H1 (cell line): ENCODE results near the gene F8.

Experiments used
- EZH2 ChIP-seq: fragments of 200-600 bp; sonication (generic); IDR thresholded peaks from 2 replicates; pipeline ENCODE4 v1.7.1; 2012; ENCODE audit warnings: low read depth, mild to moderate bottlenecking, moderate library complexity, low read length, inconsistent platforms; ENCODE audit not compliant: severe bottlenecking
- POLR2AphosphoS5 ChIP-seq: IDR thresholded peaks from 2 replicates; pipeline ENCODE4 v1.6.1; 2011; ENCODE audit warnings: low read depth, low read length
- SIX5 ChIP-seq: IDR thresholded peaks from 2 replicates; pipeline ENCODE4 v1.6.1; 2011; ENCODE audit warnings: mild to moderate bottlenecking, low read depth, low read length
- TEAD4 ChIP-seq: IDR thresholded peaks from 2 replicates; pipeline ENCODE4 v1.6.1; 2012; ENCODE audit warnings: low read depth, low read length, inconsistent platforms, mixed read lengths
- YY1 ChIP-seq: IDR thresholded peaks from 2 replicates; pipeline ENCODE4 v1.6.1; 2011; ENCODE audit warnings: low read depth, mild to moderate bottlenecking, low read length
- TF ChIP-seq, protein P1 (sequence below): IDR thresholded peaks from 2 replicates; pipeline ENCODE4 v1.6.1; 2011; ENCODE audit warnings: low read depth, mild to moderate bottlenecking, low read length; ENCODE audit not compliant: insufficient read depth
- TF ChIP-seq, protein P2 (sequence below): IDR thresholded peaks from 2 replicates; pipeline ENCODE4 v1.6.1; 2011; ENCODE audit warnings: low read length, improper control_type of control experiment
- TF ChIP-seq, protein P3 (sequence below), 3 experiments: IDR thresholded peaks; 1 replicate in 2 of 3; 2 replicates in 1 of 3; pipeline versions ENCODE4 v1.5.1 to v1.6.1; 2011; ENCODE audit warnings: low read length in 3 of 3, mild to moderate bottlenecking in 3 of 3, inconsistent platforms in 2 of 3, low read depth in 1 of 3, moderate library complexity in 1 of 3; ENCODE audit not compliant: insufficient read depth in 1 of 3; ENCODE audit errors: control extremely low read depth in 1 of 3
- TF ChIP-seq, protein P4 (sequence below): IDR thresholded peaks from 2 replicates; pipeline ENCODE4 v1.6.1; 2012; ENCODE audit warnings: inconsistent platforms
- TF ChIP-seq, protein P5 (sequence below): fragments of 300-600 bp; sonication (generic); IDR thresholded peaks from 2 replicates; pipeline ENCODE4 v1.7.1; 2012; ENCODE audit warnings: low read length, moderate library complexity, mild to moderate bottlenecking, inconsistent platforms; ENCODE audit not compliant: insufficient replicate concordance

DNA sequence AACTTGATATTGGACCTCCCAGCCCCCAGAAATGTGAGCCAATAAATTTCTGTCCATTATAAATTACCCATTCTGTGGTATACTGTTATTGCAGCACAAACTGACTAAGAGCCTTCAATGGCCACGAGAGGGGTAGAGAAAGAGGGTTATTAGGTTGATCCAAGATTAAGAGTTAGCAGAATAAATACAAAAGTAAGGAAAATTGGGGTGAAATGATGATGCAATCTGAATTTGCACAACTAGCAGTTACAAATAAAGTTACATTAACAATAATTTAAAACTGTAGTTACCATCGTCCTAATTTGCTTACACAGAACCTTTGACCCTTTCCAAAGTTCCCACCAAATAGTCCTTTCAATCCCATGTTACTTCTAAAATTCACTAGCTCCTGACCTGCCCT lies 54.2 kb downstream of the F8 start:
- TF ChIP-seq, protein P1, sequence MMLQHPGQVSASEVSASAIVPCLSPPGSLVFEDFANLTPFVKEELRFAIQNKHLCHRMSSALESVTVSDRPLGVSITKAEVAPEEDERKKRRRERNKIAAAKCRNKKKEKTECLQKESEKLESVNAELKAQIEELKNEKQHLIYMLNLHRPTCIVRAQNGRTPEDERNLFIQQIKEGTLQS = no peak
- TF ChIP-seq, protein P2, sequence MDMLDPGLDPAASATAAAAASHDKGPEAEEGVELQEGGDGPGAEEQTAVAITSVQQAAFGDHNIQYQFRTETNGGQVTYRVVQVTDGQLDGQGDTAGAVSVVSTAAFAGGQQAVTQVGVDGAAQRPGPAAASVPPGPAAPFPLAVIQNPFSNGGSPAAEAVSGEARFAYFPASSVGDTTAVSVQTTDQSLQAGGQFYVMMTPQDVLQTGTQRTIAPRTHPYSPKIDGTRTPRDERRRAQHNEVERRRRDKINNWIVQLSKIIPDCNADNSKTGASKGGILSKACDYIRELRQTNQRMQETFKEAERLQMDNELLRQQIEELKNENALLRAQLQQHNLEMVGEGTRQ = no peak
- TF ChIP-seq POLR2AphosphoS5 = no peak
- TF ChIP-seq, protein P3, sequence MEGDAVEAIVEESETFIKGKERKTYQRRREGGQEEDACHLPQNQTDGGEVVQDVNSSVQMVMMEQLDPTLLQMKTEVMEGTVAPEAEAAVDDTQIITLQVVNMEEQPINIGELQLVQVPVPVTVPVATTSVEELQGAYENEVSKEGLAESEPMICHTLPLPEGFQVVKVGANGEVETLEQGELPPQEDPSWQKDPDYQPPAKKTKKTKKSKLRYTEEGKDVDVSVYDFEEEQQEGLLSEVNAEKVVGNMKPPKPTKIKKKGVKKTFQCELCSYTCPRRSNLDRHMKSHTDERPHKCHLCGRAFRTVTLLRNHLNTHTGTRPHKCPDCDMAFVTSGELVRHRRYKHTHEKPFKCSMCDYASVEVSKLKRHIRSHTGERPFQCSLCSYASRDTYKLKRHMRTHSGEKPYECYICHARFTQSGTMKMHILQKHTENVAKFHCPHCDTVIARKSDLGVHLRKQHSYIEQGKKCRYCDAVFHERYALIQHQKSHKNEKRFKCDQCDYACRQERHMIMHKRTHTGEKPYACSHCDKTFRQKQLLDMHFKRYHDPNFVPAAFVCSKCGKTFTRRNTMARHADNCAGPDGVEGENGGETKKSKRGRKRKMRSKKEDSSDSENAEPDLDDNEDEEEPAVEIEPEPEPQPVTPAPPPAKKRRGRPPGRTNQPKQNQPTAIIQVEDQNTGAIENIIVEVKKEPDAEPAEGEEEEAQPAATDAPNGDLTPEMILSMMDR (IDR thresholded peaks at IDR 0.05; ENCODE audit: control extremely low read depth in 1 of 3, insufficient read depth in 1 of 3, low read depth in 1 of 3, low read length in 3 of 3) = no peak
- no peak for TF ChIP-seq YY1
- TF ChIP-seq, protein P4, sequence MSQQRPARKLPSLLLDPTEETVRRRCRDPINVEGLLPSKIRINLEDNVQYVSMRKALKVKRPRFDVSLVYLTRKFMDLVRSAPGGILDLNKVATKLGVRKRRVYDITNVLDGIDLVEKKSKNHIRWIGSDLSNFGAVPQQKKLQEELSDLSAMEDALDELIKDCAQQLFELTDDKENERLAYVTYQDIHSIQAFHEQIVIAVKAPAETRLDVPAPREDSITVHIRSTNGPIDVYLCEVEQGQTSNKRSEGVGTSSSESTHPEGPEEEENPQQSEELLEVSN = no peak
- TF ChIP-seq, protein P5, sequence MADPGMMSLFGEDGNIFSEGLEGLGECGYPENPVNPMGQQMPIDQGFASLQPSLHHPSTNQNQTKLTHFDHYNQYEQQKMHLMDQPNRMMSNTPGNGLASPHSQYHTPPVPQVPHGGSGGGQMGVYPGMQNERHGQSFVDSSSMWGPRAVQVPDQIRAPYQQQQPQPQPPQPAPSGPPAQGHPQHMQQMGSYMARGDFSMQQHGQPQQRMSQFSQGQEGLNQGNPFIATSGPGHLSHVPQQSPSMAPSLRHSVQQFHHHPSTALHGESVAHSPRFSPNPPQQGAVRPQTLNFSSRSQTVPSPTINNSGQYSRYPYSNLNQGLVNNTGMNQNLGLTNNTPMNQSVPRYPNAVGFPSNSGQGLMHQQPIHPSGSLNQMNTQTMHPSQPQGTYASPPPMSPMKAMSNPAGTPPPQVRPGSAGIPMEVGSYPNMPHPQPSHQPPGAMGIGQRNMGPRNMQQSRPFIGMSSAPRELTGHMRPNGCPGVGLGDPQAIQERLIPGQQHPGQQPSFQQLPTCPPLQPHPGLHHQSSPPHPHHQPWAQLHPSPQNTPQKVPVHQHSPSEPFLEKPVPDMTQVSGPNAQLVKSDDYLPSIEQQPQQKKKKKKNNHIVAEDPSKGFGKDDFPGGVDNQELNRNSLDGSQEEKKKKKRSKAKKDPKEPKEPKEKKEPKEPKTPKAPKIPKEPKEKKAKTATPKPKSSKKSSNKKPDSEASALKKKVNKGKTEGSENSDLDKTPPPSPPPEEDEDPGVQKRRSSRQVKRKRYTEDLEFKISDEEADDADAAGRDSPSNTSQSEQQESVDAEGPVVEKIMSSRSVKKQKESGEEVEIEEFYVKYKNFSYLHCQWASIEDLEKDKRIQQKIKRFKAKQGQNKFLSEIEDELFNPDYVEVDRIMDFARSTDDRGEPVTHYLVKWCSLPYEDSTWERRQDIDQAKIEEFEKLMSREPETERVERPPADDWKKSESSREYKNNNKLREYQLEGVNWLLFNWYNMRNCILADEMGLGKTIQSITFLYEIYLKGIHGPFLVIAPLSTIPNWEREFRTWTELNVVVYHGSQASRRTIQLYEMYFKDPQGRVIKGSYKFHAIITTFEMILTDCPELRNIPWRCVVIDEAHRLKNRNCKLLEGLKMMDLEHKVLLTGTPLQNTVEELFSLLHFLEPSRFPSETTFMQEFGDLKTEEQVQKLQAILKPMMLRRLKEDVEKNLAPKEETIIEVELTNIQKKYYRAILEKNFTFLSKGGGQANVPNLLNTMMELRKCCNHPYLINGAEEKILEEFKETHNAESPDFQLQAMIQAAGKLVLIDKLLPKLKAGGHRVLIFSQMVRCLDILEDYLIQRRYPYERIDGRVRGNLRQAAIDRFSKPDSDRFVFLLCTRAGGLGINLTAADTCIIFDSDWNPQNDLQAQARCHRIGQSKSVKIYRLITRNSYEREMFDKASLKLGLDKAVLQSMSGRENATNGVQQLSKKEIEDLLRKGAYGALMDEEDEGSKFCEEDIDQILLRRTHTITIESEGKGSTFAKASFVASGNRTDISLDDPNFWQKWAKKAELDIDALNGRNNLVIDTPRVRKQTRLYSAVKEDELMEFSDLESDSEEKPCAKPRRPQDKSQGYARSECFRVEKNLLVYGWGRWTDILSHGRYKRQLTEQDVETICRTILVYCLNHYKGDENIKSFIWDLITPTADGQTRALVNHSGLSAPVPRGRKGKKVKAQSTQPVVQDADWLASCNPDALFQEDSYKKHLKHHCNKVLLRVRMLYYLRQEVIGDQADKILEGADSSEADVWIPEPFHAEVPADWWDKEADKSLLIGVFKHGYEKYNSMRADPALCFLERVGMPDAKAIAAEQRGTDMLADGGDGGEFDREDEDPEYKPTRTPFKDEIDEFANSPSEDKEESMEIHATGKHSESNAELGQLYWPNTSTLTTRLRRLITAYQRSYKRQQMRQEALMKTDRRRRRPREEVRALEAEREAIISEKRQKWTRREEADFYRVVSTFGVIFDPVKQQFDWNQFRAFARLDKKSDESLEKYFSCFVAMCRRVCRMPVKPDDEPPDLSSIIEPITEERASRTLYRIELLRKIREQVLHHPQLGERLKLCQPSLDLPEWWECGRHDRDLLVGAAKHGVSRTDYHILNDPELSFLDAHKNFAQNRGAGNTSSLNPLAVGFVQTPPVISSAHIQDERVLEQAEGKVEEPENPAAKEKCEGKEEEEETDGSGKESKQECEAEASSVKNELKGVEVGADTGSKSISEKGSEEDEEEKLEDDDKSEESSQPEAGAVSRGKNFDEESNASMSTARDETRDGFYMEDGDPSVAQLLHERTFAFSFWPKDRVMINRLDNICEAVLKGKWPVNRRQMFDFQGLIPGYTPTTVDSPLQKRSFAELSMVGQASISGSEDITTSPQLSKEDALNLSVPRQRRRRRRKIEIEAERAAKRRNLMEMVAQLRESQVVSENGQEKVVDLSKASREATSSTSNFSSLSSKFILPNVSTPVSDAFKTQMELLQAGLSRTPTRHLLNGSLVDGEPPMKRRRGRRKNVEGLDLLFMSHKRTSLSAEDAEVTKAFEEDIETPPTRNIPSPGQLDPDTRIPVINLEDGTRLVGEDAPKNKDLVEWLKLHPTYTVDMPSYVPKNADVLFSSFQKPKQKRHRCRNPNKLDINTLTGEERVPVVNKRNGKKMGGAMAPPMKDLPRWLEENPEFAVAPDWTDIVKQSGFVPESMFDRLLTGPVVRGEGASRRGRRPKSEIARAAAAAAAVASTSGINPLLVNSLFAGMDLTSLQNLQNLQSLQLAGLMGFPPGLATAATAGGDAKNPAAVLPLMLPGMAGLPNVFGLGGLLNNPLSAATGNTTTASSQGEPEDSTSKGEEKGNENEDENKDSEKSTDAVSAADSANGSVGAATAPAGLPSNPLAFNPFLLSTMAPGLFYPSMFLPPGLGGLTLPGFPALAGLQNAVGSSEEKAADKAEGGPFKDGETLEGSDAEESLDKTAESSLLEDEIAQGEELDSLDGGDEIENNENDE = no peak
- TF ChIP-seq TEAD4 = no peak
- no peak for TF ChIP-seq EZH2
- no peak for TF ChIP-seq SIX5
